Natural killer cell treated with Interleukin-12 subunit alpha and Interleukin-12 subunit beta and Interleukin-15 and Interleukin-18, amount 100 ng/mL, for 72 hours (primary cell): Measurements from ENCODE around the gene EPAS1. TPM values are rescaled to one million over a fixed set of nuclear protein-coding genes. Genes with fewer than 3 reads are reported as not detected.

Experiments
- ATAC-seq, 2 donors: fragments of 150-1000 bp; cut with Tn5 transposase in 1 of 2; sonication (Bioruptor Pico), chemical (Tn5 transposase) in 1 of 2; 2 replicates each; pipeline ENCODE4 v1.10.0; 2021
- DNase-seq: peaks from one replicate; pipeline ENCODE4 v3.0.0; 2022; ENCODE audit warnings: low spot score
- H3K27ac Mint-ChIP-seq, 2 donors: 1 replicate in 1 of 2; 2 replicates in 1 of 2; pipeline ENCODE4 v1.8.0; 2022; ENCODE audit warnings: mixed read lengths in 2 of 2, mild to moderate bottlenecking in 1 of 2, moderate library complexity in 1 of 2
- H3K27me3 Mint-ChIP-seq, 2 donors: 1 replicate in 1 of 2; 2 replicates in 1 of 2; pipeline ENCODE4 v1.8.0; 2022; ENCODE audit warnings: mixed read lengths in 2 of 2
- H3K36me3 Mint-ChIP-seq: one replicate; pipeline ENCODE4 v1.8.0; 2022; ENCODE audit warnings: mixed read lengths
- H3K4me1 Mint-ChIP-seq, 2 donors: 1 replicate in 1 of 2; 2 replicates in 1 of 2; pipeline ENCODE4 v1.8.0; 2022; ENCODE audit warnings: low read depth in 2 of 2, mixed read lengths in 2 of 2, mild to moderate bottlenecking in 1 of 2
- H3K4me3 Mint-ChIP-seq: one replicate; pipeline ENCODE4 v1.8.0; 2022; ENCODE audit warnings: mixed read lengths
- H3K9me3 Mint-ChIP-seq: 2 replicates; pipeline ENCODE4 v1.8.0; 2022; ENCODE audit warnings: mixed read lengths
- total RNA-seq, 2 donors: library from RNA; stranded (reverse); gene quantifications; one replicate each; pipeline ENCODE4 v1.2.3, GENCODE V29; 2022

The EPAS1 gene
- total RNA-seq, 2 donors from 2014 or later: 7.5 to 84.7 TPM

GRCh38 chr2:46431481-46432235 lies 134.5 kb downstream of the EPAS1 start:
- DNase-seq (no peak), ATAC-seq (no peak)
- Mint-ChIP-seq H3K27ac (no peak overlapping the region), H3K4me3 (no peak overlapping the region), H3K27me3 (peaks cover 4 to 19% of the 10 kb centered on the region in 2 donors), H3K36me3 (no peaks in the 10 kb centered on the region), H3K9me3 (no peaks in the 10 kb centered on the region), H3K4me1 (peaks cover 19 to 23% of the 10 kb centered on the region in 2 donors)

- H3K36me3 Mint-ChIP-seq: no peaks in the 10 kb centered on the region
- H3K4me3 Mint-ChIP-seq: no peak overlapping the region
- peaks cover 40 to 41% of the 10 kb centered on the region in 2 donors for H3K4me1 Mint-ChIP-seq
- H3K27me3 Mint-ChIP-seq: peaks cover 4 to 21% of the 10 kb centered on the region in 2 donors
- ATAC-seq: no peak
- H3K9me3 Mint-ChIP-seq: no peaks in the 10 kb centered on the region
- no peak for DNase-seq
- no peak overlapping the region for H3K27ac Mint-ChIP-seq
Observed at GRCh38 chr2:46434851-46435273, 137.7 kb downstream of the EPAS1 start.

GRCh38 chr2:46435353-46435752 lies 138.1 kb downstream of the EPAS1 start:
- H3K9me3 Mint-ChIP-seq: no peaks in the 10 kb centered on the region
- H3K27me3 Mint-ChIP-seq: peaks cover 4 to 19% of the 10 kb centered on the region in 2 donors
- no peaks in the 10 kb centered on the region for H3K36me3 Mint-ChIP-seq
- H3K4me1 Mint-ChIP-seq: peaks cover 43 to 45% of the 10 kb centered on the region in 2 donors
- DNase-seq (no peak), ATAC-seq (no peak)
- H3K4me3 Mint-ChIP-seq: no peak overlapping the region
- no peak overlapping the region for H3K27ac Mint-ChIP-seq

GRCh38 chr2:46435796-46436360 lies 138.7 kb downstream of the EPAS1 start:
- Mint-ChIP-seq H3K4me1 (peaks cover 44 to 46% of the 10 kb centered on the region in 2 donors), H3K36me3 (no peaks in the 10 kb centered on the region), H3K4me3 (no peak overlapping the region), H3K27me3 (peaks cover 4 to 19% of the 10 kb centered on the region in 2 donors), H3K9me3 (no peaks in the 10 kb centered on the region), H3K27ac (no peak overlapping the region)
- ATAC-seq (no peak), DNase-seq (no peak)

Other genes starting within 250 kb of the EPAS1 start
- not detected for gene TMEM247, start 182.2 kb downstream of the EPAS1 start, total RNA-seq
- gene RHOQ, start 245.1 kb downstream of the EPAS1 start, total RNA-seq: 10 to 100 TPM; 36.8 to 49.1 TPM
- gene ATP6V1E2, start 245.2 kb downstream of the EPAS1 start, total RNA-seq: 1 to 10 TPM; 3.7 to 7.2 TPM